Liver (tissue), 9 donors: Measurements from ENCODE around the gene BRIP1. TPM values are rescaled to one million over a fixed set of nuclear protein-coding genes. Genes with fewer than 3 reads are reported as not detected.

ENCODE experiments used
- DNase-seq: peaks from one replicate; pipeline ENCODE4 v3.0.0-alpha.2; 2017; ENCODE audit warnings: low spot score
- H3K27ac ChIP-seq, 2 donors: one replicate each; pipeline ENCODE4 v1.7.0; 2013; ENCODE audit warnings: inconsistent platforms in 2 of 2, low read length in 2 of 2, control low read depth in 1 of 2, low read depth in 1 of 2, mild to moderate bottlenecking in 1 of 2
- H3K27me3 ChIP-seq, 4 donors: one replicate each; pipeline versions ENCODE4 v1.6.1 to v1.7.0; 2013; ENCODE audit warnings: low read length in 3 of 4, inconsistent platforms in 1 of 4, mild to moderate bottlenecking in 1 of 4, moderate library complexity in 1 of 4; ENCODE audit not compliant: control insufficient read depth in 4 of 4, insufficient read depth in 4 of 4
- H3K36me3 ChIP-seq, 4 donors: one replicate each; pipeline versions ENCODE4 v1.6.1 to v1.7.0; 2013; ENCODE audit warnings: low read length in 3 of 4, mild to moderate bottlenecking in 3 of 4, low read depth in 1 of 4, moderate library complexity in 1 of 4; ENCODE audit not compliant: control insufficient read depth in 4 of 4, insufficient read depth in 3 of 4
- H3K4me1 ChIP-seq, 4 donors: one replicate each; pipeline versions ENCODE4 v1.6.1 to v1.7.0; 2013; ENCODE audit warnings: low read length in 3 of 4, mild to moderate bottlenecking in 3 of 4, moderate library complexity in 1 of 4; ENCODE audit not compliant: control insufficient read depth in 4 of 4, insufficient read depth in 4 of 4
- H3K4me3 ChIP-seq, 3 donors: one replicate each; pipeline versions ENCODE4 v1.6.1 to v1.7.0; 2013; ENCODE audit warnings: low read length in 3 of 3, control low read depth in 1 of 3, low read depth in 1 of 3, mild to moderate bottlenecking in 1 of 3
- H3K9ac ChIP-seq, 2 donors: one replicate each; pipeline ENCODE4 v1.7.0; 2013; ENCODE audit warnings: low read length in 2 of 2, mild to moderate bottlenecking in 2 of 2, moderate library complexity in 2 of 2, control low read depth in 1 of 2, low read depth in 1 of 2
- H3K9me3 ChIP-seq, 4 donors: one replicate each; pipeline versions ENCODE4 v1.6.1 to v1.7.0; 2013; ENCODE audit warnings: low read length in 3 of 4; ENCODE audit not compliant: control insufficient read depth in 4 of 4
- ATF3 ChIP-seq: IDR thresholded peaks from 2 replicates; pipeline ENCODE4 v1.6.1; 2016; ENCODE audit warnings: antibody characterized with exemption
- EGR1 ChIP-seq, 2 donors: IDR thresholded peaks; 2 replicates each; pipeline ENCODE4 v1.6.1; 2016 to 2018; ENCODE audit warnings: antibody characterized with exemption in 2 of 2, low read depth in 2 of 2
- FOXA1 ChIP-seq: IDR thresholded peaks from 2 replicates; pipeline ENCODE4 v1.6.1; 2016; ENCODE audit warnings: antibody characterized with exemption
- FOXA2 ChIP-seq: IDR thresholded peaks from 2 replicates; pipeline ENCODE4 v1.6.1; 2016; ENCODE audit warnings: antibody characterized with exemption
- GABPA ChIP-seq, 2 donors: IDR thresholded peaks in 1 of 2; conservative IDR thresholded peaks in 1 of 2; 2 replicates each; pipeline ENCODE4 v1.6.1; 2016; ENCODE audit warnings: antibody characterized with exemption in 2 of 2, mild to moderate bottlenecking in 1 of 2, moderate library complexity in 1 of 2
- HNF4A ChIP-seq, 2 donors: conservative IDR thresholded peaks; 2 replicates each; pipeline ENCODE4 v1.6.1; 2016; ENCODE audit warnings: antibody characterized with exemption in 2 of 2, mild to moderate bottlenecking in 2 of 2
- HNF4G ChIP-seq: IDR thresholded peaks from 2 replicates; pipeline ENCODE4 v1.6.1; 2016; ENCODE audit warnings: antibody characterized with exemption
- JUND ChIP-seq, 2 donors: IDR thresholded peaks; 2 replicates each; pipeline ENCODE4 v1.6.1; 2016; ENCODE audit warnings: antibody characterized with exemption in 2 of 2
- MAX ChIP-seq: IDR thresholded peaks from 2 replicates; pipeline ENCODE4 v1.6.1; 2016; ENCODE audit warnings: antibody characterized with exemption
- RAD21 ChIP-seq, 2 donors: IDR thresholded peaks; 2 replicates each; pipeline ENCODE4 v1.6.1; 2016; ENCODE audit warnings: antibody characterized with exemption in 2 of 2, mild to moderate bottlenecking in 2 of 2
- REST ChIP-seq: IDR thresholded peaks from 2 replicates; pipeline ENCODE4 v1.6.1; 2016; ENCODE audit warnings: antibody characterized with exemption, mild to moderate bottlenecking
- RXRA ChIP-seq, 2 donors: IDR thresholded peaks; 2 replicates each; pipeline ENCODE4 v1.6.1; 2017 to 2018; ENCODE audit warnings: antibody characterized with exemption in 2 of 2, mild to moderate bottlenecking in 1 of 2
- SP1 ChIP-seq: IDR thresholded peaks from 2 replicates; pipeline ENCODE4 v1.6.1; 2018; ENCODE audit warnings: antibody characterized with exemption, mild to moderate bottlenecking
- TAF1 ChIP-seq: conservative IDR thresholded peaks from 2 replicates; pipeline ENCODE4 v1.6.1; 2016; ENCODE audit warnings: antibody characterized with exemption, mild to moderate bottlenecking
- YY1 ChIP-seq: IDR thresholded peaks from 2 replicates; pipeline ENCODE4 v1.6.1; 2016; ENCODE audit warnings: antibody characterized with exemption, mild to moderate bottlenecking
- ZBTB33 ChIP-seq: IDR thresholded peaks from 2 replicates; pipeline ENCODE4 v1.6.1; 2016; ENCODE audit warnings: antibody characterized with exemption
- WGBS: extraction: QIAGEN DNeasy Blood & Tissue Kit; methylation state at CpG from one replicate; pipeline ENCODE4 v1.1.7; 2013; 5-methylcytosine and 5-hydroxymethylcytosine counted together
- polyA plus RNA-seq, 2 donors: library from polyadenylated mRNA; stranded (reverse) in 1 of 2; unstranded in 1 of 2; fragments of 200-250 nt in 1 of 2; fragments of >200 nt in 1 of 2; fragmentation: Nextera tagmentation in 1 of 2; extraction: Ambion mirVana in 1 of 2; gene quantifications; one replicate each; pipeline versions ENCODE4 v1.2.1 to v1.2.3, GENCODE V29; 2013 to 2015
- total RNA-seq, 2 donors: library from RNA; depleted of rRNA; stranded (reverse); fragments of >200 nt; gene quantifications; one replicate each; pipeline ENCODE4 v1.2.3, GENCODE V29; 2014
- TF ChIP-seq, protein P1 (sequence below): fragments of 150-350 bp; IDR thresholded peaks from 2 replicates; pipeline ENCODE4 v1.5.1; 2017; ENCODE audit warnings: improper control_type of control experiment, low read depth, low read length; ENCODE audit not compliant: missing input control
- donor health status: healthy.
- donor health status: healthy.
- donor health status: healthy.
- donor health status: healthy.
- donor health status: healthy.

The BRIP1 gene
- total and polyA plus RNA-seq, 4 donors: 0.24 to 10.3 (median 0.90) TPM

GRCh38 chr17:61815863-61816503, 47.3 kb downstream of the BRIP1 start:
- Histone ChIP-seq H3K36me3 (no peaks in the 10 kb centered on the region), H3K27me3 (no peaks in the 10 kb centered on the region), H3K27ac (no peak overlapping the region), H3K4me3 (no peak overlapping the region), H3K9ac (no peak overlapping the region), H3K4me1 (no peaks in the 10 kb centered on the region), H3K9me3 (no peaks in the 10 kb centered on the region)
- no peak for DNase-seq
- WGBS: 64% methylated on average over 5 of the region's 5 CpGs
- TF ChIP-seq, protein P1, sequence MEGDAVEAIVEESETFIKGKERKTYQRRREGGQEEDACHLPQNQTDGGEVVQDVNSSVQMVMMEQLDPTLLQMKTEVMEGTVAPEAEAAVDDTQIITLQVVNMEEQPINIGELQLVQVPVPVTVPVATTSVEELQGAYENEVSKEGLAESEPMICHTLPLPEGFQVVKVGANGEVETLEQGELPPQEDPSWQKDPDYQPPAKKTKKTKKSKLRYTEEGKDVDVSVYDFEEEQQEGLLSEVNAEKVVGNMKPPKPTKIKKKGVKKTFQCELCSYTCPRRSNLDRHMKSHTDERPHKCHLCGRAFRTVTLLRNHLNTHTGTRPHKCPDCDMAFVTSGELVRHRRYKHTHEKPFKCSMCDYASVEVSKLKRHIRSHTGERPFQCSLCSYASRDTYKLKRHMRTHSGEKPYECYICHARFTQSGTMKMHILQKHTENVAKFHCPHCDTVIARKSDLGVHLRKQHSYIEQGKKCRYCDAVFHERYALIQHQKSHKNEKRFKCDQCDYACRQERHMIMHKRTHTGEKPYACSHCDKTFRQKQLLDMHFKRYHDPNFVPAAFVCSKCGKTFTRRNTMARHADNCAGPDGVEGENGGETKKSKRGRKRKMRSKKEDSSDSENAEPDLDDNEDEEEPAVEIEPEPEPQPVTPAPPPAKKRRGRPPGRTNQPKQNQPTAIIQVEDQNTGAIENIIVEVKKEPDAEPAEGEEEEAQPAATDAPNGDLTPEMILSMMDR: no peak
- no peak for TF ChIP-seq EGR1 (IDR thresholded peaks at IDR 0.05; ENCODE audit: low read depth in 2 of 2)
- no peak for TF ChIP-seq ZBTB33
- no peak for TF ChIP-seq GABPA (IDR thresholded peaks at IDR 0.05 in 1 of 2, conservative IDR thresholded peaks at IDR 0.05 in 1 of 2)
- no peak for TF ChIP-seq SP1
- TF ChIP-seq REST: no peak
- TF ChIP-seq TAF1: no peak
- no peak for TF ChIP-seq HNF4A (conservative IDR thresholded peaks at IDR 0.05)
- TF ChIP-seq HNF4G: no peak
- no peak for TF ChIP-seq RAD21 (IDR thresholded peaks at IDR 0.05)
- no peak for TF ChIP-seq FOXA2
- TF ChIP-seq MAX: no peak
- no peak for TF ChIP-seq JUND (IDR thresholded peaks at IDR 0.05)
- TF ChIP-seq RXRA (IDR thresholded peaks at IDR 0.05): no peak

DNA sequence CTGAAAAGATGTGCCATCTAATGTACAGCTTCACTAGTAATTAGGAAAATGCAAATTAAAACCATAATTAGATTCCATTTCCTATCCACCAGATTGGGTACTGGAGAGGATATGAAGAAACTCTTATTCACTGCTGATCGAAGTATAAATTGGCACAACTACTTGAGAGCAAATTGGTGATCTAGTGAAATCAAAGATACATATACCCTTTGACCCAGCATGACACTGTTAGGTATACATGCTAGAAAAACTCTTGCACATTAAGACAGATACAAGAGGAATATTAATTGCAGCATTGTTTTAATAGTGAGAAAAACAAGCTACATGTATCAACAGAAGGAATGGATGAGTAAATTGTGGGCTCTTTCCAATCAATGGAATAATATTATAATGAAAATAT, 48.8 kb downstream of the BRIP1 start:
- no peaks in the 10 kb centered on the region for H3K27me3 ChIP-seq
- 49% methylated on average over 1 of the region's 1 CpG for WGBS
- TF ChIP-seq SP1 (no peak), RXRA (IDR thresholded peaks at IDR 0.05) (no peak), ATF3 (no peak), MAX (no peak), HNF4A (conservative IDR thresholded peaks at IDR 0.05) (no peak), RAD21 (IDR thresholded peaks at IDR 0.05) (no peak), GABPA (IDR thresholded peaks at IDR 0.05 in 1 of 2, conservative IDR thresholded peaks at IDR 0.05 in 1 of 2) (no peak), TAF1 (no peak), REST (no peak), JUND (IDR thresholded peaks at IDR 0.05) (no peak), EGR1 (IDR thresholded peaks at IDR 0.05; ENCODE audit: low read depth in 2 of 2) (no peak), FOXA2 (no peak), FOXA1 (no peak), HNF4G (no peak), YY1 (no peak)

More for the DNA sequence above, 48.8 kb downstream of the BRIP1 start:
- Histone ChIP-seq H3K27ac (no peak overlapping the region), H3K4me3 (no peak overlapping the region), H3K9me3 (no peaks in the 10 kb centered on the region), H3K9ac (no peak overlapping the region), H3K36me3 (no peaks in the 10 kb centered on the region), H3K4me1 (no peaks in the 10 kb centered on the region)
- DNase-seq: no peak
